NCI-H524 treated with DMSO at 0.1 percent for 48 hours (cell line): ENCODE data around the gene RXFP4.

Experiments
- DNase-seq: peaks from one replicate; lab custom pipeline; 2025; lab: John Stamatoyannopoulos, UW

Gene RXFP4

GRCh38 chr1:155961937-155962336, 20.5 kb downstream of the RXFP4 start:
- DNase-seq, result no peak

DNA sequence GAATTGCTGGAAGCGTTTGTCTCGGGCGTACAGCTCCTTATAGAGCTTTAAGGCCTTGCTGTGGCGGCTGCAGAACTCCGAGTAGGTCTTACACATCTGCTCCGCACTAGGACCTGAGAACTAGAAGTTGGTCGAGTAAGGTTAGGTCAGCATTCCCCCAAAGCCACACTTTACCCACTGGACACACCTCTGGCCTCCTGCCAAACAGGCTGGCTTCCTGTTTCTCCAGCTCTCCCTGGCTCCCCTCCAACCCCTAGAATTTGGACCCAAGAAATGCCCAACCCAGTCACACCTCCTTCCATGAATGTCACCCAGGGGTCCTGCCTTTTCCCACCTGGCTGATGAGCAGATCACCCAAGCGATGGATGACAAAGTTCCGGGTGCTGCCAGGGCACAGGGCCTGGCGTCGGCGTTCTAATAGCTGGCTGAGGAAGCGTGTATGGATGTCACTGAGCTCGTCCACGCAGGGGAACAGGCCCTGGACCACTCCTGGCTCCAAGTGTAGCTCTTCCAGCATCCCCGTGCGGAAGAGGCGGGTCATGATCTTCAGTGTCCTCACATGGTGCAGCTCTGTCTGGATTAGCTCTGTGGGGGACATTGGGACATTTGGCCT, 21.3 kb downstream of the RXFP4 start:
- DNase-seq, result no peak

DNA sequence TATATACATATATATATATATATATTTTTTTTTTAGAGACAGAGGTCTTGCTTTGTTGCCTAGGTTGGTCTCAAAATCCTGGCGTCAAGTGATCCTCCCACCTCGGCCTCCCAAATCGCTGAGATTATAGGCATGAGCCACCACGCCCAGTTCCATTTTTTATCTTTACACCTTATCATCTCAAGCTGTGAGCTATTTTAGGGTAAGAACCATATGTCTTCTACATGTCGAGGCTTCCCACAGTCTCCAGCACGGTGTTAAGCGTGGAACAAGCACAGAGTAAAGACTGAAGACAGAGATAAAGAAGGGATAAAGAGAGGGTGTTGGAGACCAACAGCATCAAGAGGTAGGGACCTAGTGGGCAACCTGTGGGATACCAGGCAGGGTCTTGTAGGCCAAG, 22.8 kb downstream of the RXFP4 start:
- DNase-seq, result no peak

GRCh38 chr1:155966135-155966534, 24.7 kb downstream of the RXFP4 start:
- DNase-seq, result no peak

DNA sequence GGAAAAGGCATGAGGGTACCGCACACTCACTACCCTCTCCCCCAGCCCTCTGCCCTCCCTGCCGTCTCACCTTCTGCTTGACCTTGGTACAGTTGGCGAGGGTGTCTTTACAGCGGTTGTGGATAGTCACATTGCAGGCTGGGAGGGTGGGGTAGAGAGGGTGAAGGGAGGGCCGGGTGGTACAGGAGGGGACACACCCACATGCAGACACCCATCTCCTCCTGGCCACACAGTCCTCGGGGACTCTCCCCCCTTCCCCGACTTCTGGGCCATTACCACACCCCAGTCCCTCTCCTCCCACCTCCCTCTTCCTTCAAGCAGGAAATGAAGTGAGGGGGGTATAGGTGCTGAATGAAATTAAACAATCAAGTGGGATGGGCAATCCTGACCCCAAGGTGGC, 25.3 kb downstream of the RXFP4 start:
- DNase-seq, result no peak

DNA sequence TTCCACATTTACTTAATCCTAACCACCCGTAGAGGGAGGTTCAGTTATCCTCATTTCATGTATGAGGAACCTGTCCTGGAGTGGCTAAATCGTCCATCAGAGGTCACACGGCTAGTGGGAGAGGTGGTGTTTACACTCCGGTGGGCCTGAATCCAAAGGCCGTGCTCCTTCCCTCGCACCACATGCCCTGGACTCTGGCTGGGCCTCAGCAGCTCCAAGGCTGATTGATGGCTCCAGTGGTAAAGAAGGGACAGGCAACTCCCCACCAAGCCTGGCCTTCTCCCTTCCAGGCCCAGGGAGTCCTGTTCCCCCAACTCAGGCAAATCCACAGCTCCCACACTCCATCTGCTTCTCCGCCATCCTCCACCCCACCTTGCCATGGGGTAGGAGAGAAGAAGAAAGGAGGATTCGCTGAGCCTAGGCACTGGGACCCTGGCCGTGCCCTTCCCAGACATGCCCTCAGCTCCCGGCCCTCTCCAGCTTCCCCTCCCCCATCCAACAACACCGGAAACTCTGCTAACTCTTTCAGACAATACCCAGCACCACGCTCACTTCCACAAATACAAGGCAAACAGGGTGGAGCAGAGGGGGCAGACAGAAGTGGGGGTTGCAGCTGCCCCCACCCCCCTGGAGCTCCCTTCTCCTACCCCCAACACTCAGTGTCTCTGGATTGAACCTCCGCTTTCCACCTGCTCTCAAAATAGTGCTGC, 26.1 kb downstream of the RXFP4 start:
- no peak for DNase-seq

DNA sequence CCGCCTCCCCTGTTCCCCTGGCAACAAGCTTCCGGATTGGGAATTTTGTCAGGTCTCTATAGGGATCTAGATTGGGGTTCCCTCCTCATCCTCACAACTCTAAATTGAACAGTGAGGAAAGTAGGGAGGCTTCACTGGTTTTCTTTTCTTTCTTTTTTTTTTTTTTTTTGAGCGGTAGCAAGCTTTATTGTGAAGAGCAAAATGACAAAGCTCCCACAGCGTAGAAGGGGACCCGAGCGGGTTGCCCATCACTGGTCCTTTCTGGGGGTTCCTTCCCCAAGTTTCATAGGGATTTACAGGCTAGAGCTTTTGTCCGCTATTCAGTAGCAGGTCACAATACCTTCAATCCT, 26.6 kb downstream of the RXFP4 start:
- DNase-seq, result no peak

DNA sequence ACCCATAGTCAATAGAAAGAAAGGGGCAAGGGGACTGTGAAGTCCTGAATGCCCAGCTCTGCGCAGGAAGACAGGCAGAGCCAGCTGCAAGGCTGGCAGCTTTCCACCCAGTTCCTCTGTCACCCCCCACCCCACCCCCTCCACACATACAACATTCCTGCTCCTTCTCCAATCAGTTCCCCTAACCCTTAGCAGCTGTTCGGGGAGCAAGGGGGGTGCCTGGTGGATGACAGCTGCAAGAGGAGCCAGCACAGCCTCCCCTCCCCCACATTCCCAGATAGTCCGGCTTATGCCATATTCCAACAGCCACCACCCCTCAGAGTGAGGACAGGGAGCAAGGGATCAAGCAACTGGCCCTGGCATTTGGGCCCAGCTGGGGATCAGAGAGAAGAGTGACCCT, 27.2 kb downstream of the RXFP4 start:
- peak; percentile 71 for DNase-seq

GRCh38 chr1:155969377-155969791, 27.9 kb downstream of the RXFP4 start:
- no peak for DNase-seq

GRCh38 chr1:155970531-155971167, 29.2 kb downstream of the RXFP4 start:
- peak; percentile 36 for DNase-seq

DNA sequence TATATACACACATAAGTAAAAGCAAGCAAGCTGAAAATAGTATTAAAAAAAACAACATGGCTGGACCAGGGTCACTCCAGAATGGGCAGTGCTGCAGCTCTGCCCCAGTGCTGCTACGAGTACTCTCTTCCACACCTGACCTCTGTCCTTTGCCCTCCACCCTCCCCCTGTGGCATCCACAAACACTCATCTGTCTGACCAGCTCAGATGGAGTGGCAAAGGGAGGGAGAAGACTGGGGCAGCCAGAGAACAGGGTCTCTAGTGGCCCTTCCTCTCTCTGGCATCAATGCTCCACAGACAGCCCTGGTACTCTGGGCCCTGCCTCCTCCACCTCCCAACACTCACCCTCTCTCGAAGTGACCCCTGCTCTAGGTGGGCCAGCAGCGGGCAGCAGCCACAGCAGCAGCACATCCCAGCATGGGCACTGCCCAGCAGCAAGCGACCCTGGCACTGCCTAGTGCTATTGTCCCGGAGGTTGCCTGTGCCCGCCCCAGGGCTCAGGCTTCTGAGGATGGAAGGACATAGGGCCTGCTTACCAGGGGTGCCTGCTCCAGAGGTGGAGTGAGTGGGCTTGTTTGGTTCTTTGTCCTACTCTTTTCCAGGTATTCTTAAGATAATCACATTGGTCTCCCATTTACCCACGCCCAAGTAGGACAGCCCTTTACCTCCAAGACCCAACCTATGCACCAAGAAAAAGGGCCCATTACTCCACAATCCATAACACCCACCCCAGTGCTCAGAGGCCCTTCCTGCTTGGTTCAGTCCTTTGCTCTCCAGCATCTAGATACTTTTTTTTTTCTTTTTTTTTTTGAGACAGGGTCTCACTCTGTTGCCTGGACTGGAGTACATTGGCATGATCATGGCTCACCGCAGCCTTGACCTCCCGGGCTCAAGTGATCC, 30.7 kb downstream of the RXFP4 start:
- DNase-seq, result no peak

DNA sequence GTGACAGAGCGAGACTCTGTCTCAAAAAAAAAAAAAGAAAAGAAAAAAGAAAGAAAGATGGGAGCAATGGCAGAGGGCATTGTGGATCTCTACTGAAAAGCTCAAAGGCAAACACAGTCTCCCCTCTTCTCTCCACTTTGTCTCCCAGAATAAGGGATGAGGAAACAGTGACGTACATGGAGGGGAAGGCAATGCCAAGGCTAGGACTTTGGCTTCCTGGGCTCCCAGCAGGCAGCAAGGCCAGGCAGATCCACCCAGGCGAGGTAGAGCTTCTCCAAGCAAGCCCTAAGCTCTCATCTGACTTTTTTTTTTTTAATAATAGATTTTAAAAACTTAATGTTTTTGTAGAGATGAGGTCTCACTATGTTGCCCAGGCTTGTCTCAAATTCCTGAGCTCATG, 32.3 kb downstream of the RXFP4 start:
- no peak for DNase-seq

- DNase-seq, result no peak
Measured at GRCh38 chr1:155974208-155975115, 33.0 kb downstream of the RXFP4 start.

- DNase-seq, result no peak
Measured at GRCh38 chr1:155975375-155976061, 34.1 kb downstream of the RXFP4 start.

GRCh38 chr1:155976062-155976912, 34.8 kb downstream of the RXFP4 start:
- DNase-seq, result peak; percentile 72

DNA sequence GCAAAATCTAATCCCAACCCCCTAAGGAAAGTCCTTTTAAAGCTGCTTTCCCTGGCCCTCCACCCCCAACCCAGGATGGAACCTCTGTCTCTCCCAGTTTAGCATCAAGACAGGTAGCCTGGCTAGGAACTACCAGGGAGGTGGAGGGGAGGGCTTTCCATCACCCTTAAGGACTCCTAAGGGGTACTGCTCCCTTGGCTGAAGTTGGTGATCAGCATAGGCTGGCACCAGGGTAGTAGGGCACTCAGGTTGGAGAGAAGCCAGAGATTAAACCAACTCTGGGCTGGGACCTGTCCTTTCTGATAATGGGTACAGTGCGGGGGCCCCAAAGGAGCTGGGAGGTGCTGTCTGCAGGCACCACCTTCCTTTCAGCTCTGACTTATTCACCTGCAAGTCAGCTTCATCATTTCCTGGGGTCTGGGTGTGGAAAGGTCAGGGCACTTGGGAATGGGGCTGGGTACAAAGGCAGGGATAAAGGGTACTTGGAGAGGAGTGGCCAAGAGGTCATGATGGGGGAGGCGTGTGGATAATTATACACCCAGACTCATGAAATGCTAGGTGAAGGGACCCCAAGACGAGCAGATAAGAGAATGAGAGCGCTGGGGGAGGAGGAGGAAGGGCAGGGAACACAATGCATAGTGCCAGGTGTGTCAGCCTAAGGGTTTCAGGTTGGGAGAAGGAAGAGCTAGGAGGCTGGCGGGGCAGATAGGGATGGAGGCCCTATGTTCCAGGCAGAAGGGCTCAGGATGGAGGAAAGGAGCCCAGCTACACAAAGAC, 35.7 kb downstream of the RXFP4 start:
- no peak for DNase-seq

GRCh38 chr1:155977690-155978324, 36.4 kb downstream of the RXFP4 start:
- no peak for DNase-seq

GRCh38 chr1:155978325-155978972, 37.0 kb downstream of the RXFP4 start, which contains the start of gene ARHGEF2:
Gene ARHGEF2, minus strand, starts transcription at chr1:155978547. Its CDS starts 120 bp downstream, at chr1:155978427.
- DNase-seq, result no peak
